ENCODE measurements around the gene ARFGEF3.

DNA sequence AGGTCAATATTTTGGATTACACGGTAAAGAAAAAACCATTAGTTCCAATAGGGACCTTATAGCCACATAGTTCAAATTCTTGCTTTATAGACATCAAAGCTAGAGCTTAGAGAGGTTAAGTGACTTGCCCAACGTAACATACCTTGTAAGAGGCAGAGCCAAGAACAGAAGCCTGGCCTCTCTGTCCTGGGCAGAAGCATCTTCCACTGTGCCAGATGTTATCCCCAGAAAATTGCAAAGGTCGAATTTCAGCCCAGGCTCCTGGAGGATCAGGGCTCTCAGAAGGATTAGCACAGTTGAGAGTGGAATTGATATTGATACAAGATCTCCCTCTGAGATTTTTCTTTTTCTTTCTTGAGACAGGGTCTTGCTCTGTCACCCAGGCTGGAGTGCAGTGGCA is 222.0 kb downstream of the ARFGEF3 start:
- TF ChIP-seq, protein P1, sequence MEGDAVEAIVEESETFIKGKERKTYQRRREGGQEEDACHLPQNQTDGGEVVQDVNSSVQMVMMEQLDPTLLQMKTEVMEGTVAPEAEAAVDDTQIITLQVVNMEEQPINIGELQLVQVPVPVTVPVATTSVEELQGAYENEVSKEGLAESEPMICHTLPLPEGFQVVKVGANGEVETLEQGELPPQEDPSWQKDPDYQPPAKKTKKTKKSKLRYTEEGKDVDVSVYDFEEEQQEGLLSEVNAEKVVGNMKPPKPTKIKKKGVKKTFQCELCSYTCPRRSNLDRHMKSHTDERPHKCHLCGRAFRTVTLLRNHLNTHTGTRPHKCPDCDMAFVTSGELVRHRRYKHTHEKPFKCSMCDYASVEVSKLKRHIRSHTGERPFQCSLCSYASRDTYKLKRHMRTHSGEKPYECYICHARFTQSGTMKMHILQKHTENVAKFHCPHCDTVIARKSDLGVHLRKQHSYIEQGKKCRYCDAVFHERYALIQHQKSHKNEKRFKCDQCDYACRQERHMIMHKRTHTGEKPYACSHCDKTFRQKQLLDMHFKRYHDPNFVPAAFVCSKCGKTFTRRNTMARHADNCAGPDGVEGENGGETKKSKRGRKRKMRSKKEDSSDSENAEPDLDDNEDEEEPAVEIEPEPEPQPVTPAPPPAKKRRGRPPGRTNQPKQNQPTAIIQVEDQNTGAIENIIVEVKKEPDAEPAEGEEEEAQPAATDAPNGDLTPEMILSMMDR (conservative IDR thresholded peaks at IDR 0.05; ENCODE audit: low read depth in 2 of 2): no peak
- TF ChIP-seq, protein P2, sequence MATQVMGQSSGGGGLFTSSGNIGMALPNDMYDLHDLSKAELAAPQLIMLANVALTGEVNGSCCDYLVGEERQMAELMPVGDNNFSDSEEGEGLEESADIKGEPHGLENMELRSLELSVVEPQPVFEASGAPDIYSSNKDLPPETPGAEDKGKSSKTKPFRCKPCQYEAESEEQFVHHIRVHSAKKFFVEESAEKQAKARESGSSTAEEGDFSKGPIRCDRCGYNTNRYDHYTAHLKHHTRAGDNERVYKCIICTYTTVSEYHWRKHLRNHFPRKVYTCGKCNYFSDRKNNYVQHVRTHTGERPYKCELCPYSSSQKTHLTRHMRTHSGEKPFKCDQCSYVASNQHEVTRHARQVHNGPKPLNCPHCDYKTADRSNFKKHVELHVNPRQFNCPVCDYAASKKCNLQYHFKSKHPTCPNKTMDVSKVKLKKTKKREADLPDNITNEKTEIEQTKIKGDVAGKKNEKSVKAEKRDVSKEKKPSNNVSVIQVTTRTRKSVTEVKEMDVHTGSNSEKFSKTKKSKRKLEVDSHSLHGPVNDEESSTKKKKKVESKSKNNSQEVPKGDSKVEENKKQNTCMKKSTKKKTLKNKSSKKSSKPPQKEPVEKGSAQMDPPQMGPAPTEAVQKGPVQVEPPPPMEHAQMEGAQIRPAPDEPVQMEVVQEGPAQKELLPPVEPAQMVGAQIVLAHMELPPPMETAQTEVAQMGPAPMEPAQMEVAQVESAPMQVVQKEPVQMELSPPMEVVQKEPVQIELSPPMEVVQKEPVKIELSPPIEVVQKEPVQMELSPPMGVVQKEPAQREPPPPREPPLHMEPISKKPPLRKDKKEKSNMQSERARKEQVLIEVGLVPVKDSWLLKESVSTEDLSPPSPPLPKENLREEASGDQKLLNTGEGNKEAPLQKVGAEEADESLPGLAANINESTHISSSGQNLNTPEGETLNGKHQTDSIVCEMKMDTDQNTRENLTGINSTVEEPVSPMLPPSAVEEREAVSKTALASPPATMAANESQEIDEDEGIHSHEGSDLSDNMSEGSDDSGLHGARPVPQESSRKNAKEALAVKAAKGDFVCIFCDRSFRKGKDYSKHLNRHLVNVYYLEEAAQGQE (IDR thresholded peaks at IDR 0.05; ENCODE audit: unreplicated experiment): no peak
- TF ChIP-seq EZH2 (IDR thresholded peaks at IDR 0.05; ENCODE audit: low read depth, unreplicated experiment): no peak
